Endothelial cell (in vitro differentiated cells): ENCODE results near the gene RNASE11. TPM values are rescaled to one million over a fixed set of nuclear protein-coding genes. Genes with fewer than 3 reads are reported as not detected.

Experiments used
- DNase-seq: peaks from one replicate; pipeline ENCODE4 v3.0.0; 2021; ENCODE audit warnings: low spot score
- H3K27ac Mint-ChIP-seq: one replicate; pipeline ENCODE4 v1.8.0; 2021; ENCODE audit warnings: mixed read lengths, inconsistent platforms; ENCODE audit not compliant: unreplicated experiment
- H3K27me3 Mint-ChIP-seq: one replicate; pipeline ENCODE4 v1.8.0; 2021; ENCODE audit warnings: mild to moderate bottlenecking, moderate library complexity, mixed read lengths, inconsistent platforms; ENCODE audit not compliant: unreplicated experiment
- H3K36me3 Mint-ChIP-seq: one replicate; pipeline ENCODE4 v1.8.0; 2021; ENCODE audit warnings: mild to moderate bottlenecking, low read depth, mixed read lengths, inconsistent platforms; ENCODE audit not compliant: unreplicated experiment
- H3K4me1 Mint-ChIP-seq: one replicate; pipeline ENCODE4 v1.8.0; 2021; ENCODE audit warnings: mild to moderate bottlenecking, mixed read lengths, inconsistent platforms; ENCODE audit not compliant: unreplicated experiment
- H3K4me3 Mint-ChIP-seq: one replicate; pipeline ENCODE4 v1.8.0; 2021; ENCODE audit warnings: mild to moderate bottlenecking, mixed read lengths, inconsistent platforms; ENCODE audit not compliant: unreplicated experiment
- H3K9me3 Mint-ChIP-seq: one replicate; pipeline ENCODE4 v1.8.0; 2021; ENCODE audit warnings: mixed read lengths, inconsistent platforms; ENCODE audit not compliant: unreplicated experiment
- total RNA-seq: library from RNA; stranded (reverse); fragmentation: NEBNext Ultra II Directional; extraction: Animal tissue kit (Norgen Biotek cat#: 25700); gene quantifications from one replicate; pipeline ENCODE4 v1.2.1, GENCODE V29; 2021; ENCODE audit not compliant: unreplicated experiment
- TF ChIP-seq, protein P1 (sequence below): fragments of 200-600 bp; sonication (generic); IDR thresholded peaks from one replicate; pipeline ENCODE4 v1.5.0; 2021; ENCODE audit warnings: antibody characterized with exemption; ENCODE audit not compliant: unreplicated experiment

The RNASE11 gene
- total RNA-seq, 1 donor from 2014 or later, result 0.31 TPM

DNA sequence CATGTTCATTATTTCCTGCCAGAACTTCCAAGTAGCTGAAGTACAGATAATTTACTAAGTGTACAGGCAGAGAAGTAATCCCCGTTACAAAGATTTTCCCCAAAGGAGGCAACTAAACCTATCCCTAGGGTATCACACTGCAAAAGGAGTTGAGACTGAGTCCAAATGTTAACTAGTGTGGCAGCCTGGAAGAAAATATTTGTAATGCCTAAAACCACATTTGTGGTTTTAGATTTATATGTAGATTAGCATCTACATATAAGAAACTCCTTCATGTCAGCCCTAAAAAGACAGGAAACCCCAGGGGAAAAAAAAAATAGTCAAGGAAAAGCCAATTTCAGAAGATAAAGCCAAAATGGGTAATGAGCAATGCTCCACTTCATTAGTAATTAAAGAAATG is 4.8 kb upstream of the RNASE11 start:
- no peak for DNase-seq
- H3K9me3 Mint-ChIP-seq, result no peaks in the 10 kb centered on the region
- H3K36me3 Mint-ChIP-seq, result no peaks in the 10 kb centered on the region
- TF ChIP-seq, protein P1, sequence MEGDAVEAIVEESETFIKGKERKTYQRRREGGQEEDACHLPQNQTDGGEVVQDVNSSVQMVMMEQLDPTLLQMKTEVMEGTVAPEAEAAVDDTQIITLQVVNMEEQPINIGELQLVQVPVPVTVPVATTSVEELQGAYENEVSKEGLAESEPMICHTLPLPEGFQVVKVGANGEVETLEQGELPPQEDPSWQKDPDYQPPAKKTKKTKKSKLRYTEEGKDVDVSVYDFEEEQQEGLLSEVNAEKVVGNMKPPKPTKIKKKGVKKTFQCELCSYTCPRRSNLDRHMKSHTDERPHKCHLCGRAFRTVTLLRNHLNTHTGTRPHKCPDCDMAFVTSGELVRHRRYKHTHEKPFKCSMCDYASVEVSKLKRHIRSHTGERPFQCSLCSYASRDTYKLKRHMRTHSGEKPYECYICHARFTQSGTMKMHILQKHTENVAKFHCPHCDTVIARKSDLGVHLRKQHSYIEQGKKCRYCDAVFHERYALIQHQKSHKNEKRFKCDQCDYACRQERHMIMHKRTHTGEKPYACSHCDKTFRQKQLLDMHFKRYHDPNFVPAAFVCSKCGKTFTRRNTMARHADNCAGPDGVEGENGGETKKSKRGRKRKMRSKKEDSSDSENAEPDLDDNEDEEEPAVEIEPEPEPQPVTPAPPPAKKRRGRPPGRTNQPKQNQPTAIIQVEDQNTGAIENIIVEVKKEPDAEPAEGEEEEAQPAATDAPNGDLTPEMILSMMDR, result no peak
- H3K27me3 Mint-ChIP-seq, result peaks cover 2% of the 10 kb centered on the region
- H3K27ac Mint-ChIP-seq, result no peak overlapping the region
- H3K4me1 Mint-ChIP-seq, result peaks cover 5% of the 10 kb centered on the region
- H3K4me3 Mint-ChIP-seq, result no peak overlapping the region

GRCh38 chr14:20591235-20591634 is 3.4 kb upstream of the RNASE11 start, which contains the start of gene RNASE12:
RNASE12 (minus strand) TSS chr14:20591376; CDS start chr14:20590723, 653 bp downstream.
- Mint-ChIP-seq H3K4me3 (no peak within 1 kb of the TSS), H3K36me3 (no peaks in the 10 kb centered on the region), H3K9me3 (no peaks in the 10 kb centered on the region), H3K27me3 (peaks cover 2% of the 10 kb centered on the region), H3K4me1 (peaks cover 5% of the 10 kb centered on the region), H3K27ac (peak within 1 kb of the TSS; percentile 2)
- DNase-seq, result no peak
- TF ChIP-seq, protein P1, result no peak

DNA sequence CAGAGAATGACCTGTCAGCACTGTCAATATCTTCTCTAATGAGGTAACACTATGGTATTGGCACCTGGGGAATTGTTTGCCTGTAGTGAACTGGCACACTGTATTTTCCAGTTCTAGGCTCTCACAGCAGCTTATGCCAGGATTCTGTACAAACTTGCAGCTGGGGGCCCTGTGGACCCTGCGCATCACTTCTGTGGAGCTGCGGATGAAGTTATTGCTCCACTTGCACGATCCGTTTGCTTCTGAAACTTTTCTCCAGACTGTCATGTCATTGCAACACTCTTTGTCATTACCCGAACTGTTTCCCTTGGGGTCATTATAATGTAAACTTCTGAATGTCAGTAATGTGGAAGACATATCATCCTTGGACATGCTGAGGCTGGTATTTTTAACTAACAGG is 3.9 kb downstream of the RNASE11 start:
- Mint-ChIP-seq H3K4me1 (peaks cover 21% of the 10 kb centered on the region), H3K36me3 (no peaks in the 10 kb centered on the region), H3K27ac (no peak overlapping the region), H3K4me3 (no peak overlapping the region), H3K9me3 (no peaks in the 10 kb centered on the region), H3K27me3 (no peaks in the 10 kb centered on the region)
- TF ChIP-seq, protein P1, result no peak
- no peak for DNase-seq

- DNase-seq, result no peak
- no peaks in the 10 kb centered on the region for H3K9me3 Mint-ChIP-seq
- H3K4me3 Mint-ChIP-seq, result no peak overlapping the region
- TF ChIP-seq, protein P1, result no peak
- peaks cover 23% of the 10 kb centered on the region for H3K4me1 Mint-ChIP-seq
- no peak overlapping the region for H3K27ac Mint-ChIP-seq
- H3K27me3 Mint-ChIP-seq, result no peaks in the 10 kb centered on the region
- H3K36me3 Mint-ChIP-seq, result no peaks in the 10 kb centered on the region
Observed at GRCh38 chr14:20583142-20583541, 4.7 kb downstream of the RNASE11 start.

DNA sequence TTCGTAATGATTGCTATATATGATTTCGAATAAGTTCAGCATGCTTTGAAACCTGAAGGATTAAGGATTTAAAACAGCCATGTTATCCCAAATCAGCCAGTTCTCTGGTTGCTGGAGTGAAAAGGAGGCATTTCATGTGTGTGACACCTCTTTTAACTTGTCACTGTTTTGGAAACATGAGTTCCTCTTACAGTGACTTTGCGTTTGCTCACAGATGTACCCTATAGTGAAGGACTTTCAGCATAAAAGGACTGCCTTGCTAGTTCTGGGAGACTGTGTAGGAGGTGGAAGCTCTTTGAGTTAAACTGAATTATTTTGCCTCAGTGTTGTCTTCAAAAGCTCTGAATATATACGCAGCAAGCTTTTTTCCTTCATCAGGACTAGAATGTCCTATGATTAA is 7.6 kb downstream of the RNASE11 start:
- H3K36me3 Mint-ChIP-seq, result no peaks in the 10 kb centered on the region
- no peak overlapping the region for H3K4me3 Mint-ChIP-seq
- no peak overlapping the region for H3K27ac Mint-ChIP-seq
- TF ChIP-seq, protein P1, result no peak
- peaks cover 17% of the 10 kb centered on the region for H3K4me1 Mint-ChIP-seq
- DNase-seq, result no peak
- H3K9me3 Mint-ChIP-seq, result no peaks in the 10 kb centered on the region
- H3K27me3 Mint-ChIP-seq, result no peaks in the 10 kb centered on the region
